ENCODE measurements around the gene FHIT. TPM values are rescaled to one million over a fixed set of nuclear protein-coding genes. Genes with fewer than 3 reads are reported as not detected.

The FHIT gene
- total and polyA plus RNA-seq, 10 of the 15 experiments (the other 5 are each of a cell fraction or from before 2014, with no cell fraction given): 4.2 to 14.9 (median 9.4) TPM

GRCh38 chr3:60140160-60140559 is 1111.1 kb downstream of the FHIT start:
- ChIA-PET SMC1A (ENCODE audit: uncharacterized antibody, unreplicated experiment) (interaction anchor here (0.6 kb wide), 1 partner anchor 10 kb away, joined by 3 read pairs; no protein-coding TSS in a partner anchor), POLR2A (interaction anchor here (0.6 kb wide), 1 partner anchor 76 kb away, joined by 3 read pairs; no protein-coding TSS in a partner anchor), CTCF (no interaction called here), RAD21 (ENCODE audit: unreplicated experiment) (no interaction called here)
- no peak overlapping the region for H3K9ac ChIP-seq (ENCODE audit: control insufficient read depth, insufficient read depth, low read length)
- WGBS (ENCODE audit: insufficient coverage, insufficient replicate concordance, low lambda C conversion rate, missing lambda C conversion rate): 17% methylated on average over 1 of the region's 1 CpG
- H3K27me3 ChIP-seq (replicated peaks in 1 of 2; ENCODE audit: control insufficient read depth in 2 of 2, insufficient read depth in 2 of 2, low read length in 1 of 2): no peaks in the 10 kb centered on the region
- no peaks in the 10 kb centered on the region for H3K4me1 ChIP-seq (ENCODE audit: control insufficient read depth, insufficient read depth, low read length)
- intact Hi-C loops (cut with micrococcal nuclease; ENCODE audit: unreplicated experiment) (no loop called here), in situ Hi-C loops (cut with MboI) (no loop called here)
- no TSS peak for BruUV-seq (replicated peaks)
- DNase-seq (ENCODE audit: low read depth, low spot score): no peak
- no peak for FAIRE-seq
- H3K4me3 ChIP-seq: no peak overlapping the region
- no peaks in the 10 kb centered on the region for H3K79me2 ChIP-seq (ENCODE audit: control insufficient read depth, insufficient read depth, low read length)
- no peak overlapping the region for H2AFZ ChIP-seq (ENCODE audit: control insufficient read depth, low read depth, low read length)
- no peaks in the 10 kb centered on the region for H4K20me1 ChIP-seq (ENCODE audit: control insufficient read depth, insufficient read depth)
- TF ChIP-seq MEF2A (IDR thresholded peaks at IDR 0.05; ENCODE audit: insufficient read depth, low read depth, low read length): no peak
- peak; percentile 22; the same call in 1 of the 2 replicates for TF ChIP-seq JUNB (IDR thresholded peaks at IDR 0.05)
- TF ChIP-seq RUNX3 (IDR thresholded peaks at IDR 0.05; ENCODE audit: low read length): peak; percentile 6; the same call in 1 of the 2 replicates
- no peaks in the 10 kb centered on the region for H3K9me3 ChIP-seq (replicated peaks; ENCODE audit: control insufficient read depth, insufficient read depth, low read length)
- no peaks in the 10 kb centered on the region for H3K36me3 ChIP-seq (ENCODE audit: control insufficient read depth in 2 of 2, insufficient read depth in 2 of 2, low read length in 1 of 2)
- no peak overlapping the region for H3K27ac ChIP-seq (ENCODE audit: control insufficient read depth, insufficient read depth)
- H3K4me2 ChIP-seq (ENCODE audit: control insufficient read depth, insufficient read depth): no peak overlapping the region
- ATAC-seq: peak; percentile 38

- POLR2A ChIA-PET: no interaction called here
- CTCF ChIA-PET: no interaction called here
- Histone ChIP-seq H3K4me1 (ENCODE audit: control insufficient read depth, insufficient read depth, low read length) (no peaks in the 10 kb centered on the region), H4K20me1 (ENCODE audit: control insufficient read depth, insufficient read depth) (no peaks in the 10 kb centered on the region), H3K9ac (ENCODE audit: control insufficient read depth, insufficient read depth, low read length) (no peak overlapping the region), H3K27ac (ENCODE audit: control insufficient read depth, insufficient read depth) (no peak overlapping the region), H3K27me3 (replicated peaks in 1 of 2; ENCODE audit: control insufficient read depth in 2 of 2, insufficient read depth in 2 of 2, low read length in 1 of 2) (no peaks in the 10 kb centered on the region), H2AFZ (ENCODE audit: control insufficient read depth, low read depth, low read length) (no peak overlapping the region), H3K79me2 (ENCODE audit: control insufficient read depth, insufficient read depth, low read length) (no peaks in the 10 kb centered on the region), H3K9me3 (replicated peaks; ENCODE audit: control insufficient read depth, insufficient read depth, low read length) (no peaks in the 10 kb centered on the region), H3K4me2 (ENCODE audit: control insufficient read depth, insufficient read depth) (no peak overlapping the region), H3K36me3 (ENCODE audit: control insufficient read depth in 2 of 2, insufficient read depth in 2 of 2, low read length in 1 of 2) (no peaks in the 10 kb centered on the region), H3K4me3 (no peak overlapping the region)
- no peak for ATAC-seq
- RAD21 ChIA-PET (ENCODE audit: unreplicated experiment): no interaction called here
- in situ Hi-C loops (cut with MboI) (no loop called here), intact Hi-C loops (cut with micrococcal nuclease; ENCODE audit: unreplicated experiment) (no loop called here)
- BruUV-seq (replicated peaks): no TSS peak
- WGBS (ENCODE audit: insufficient coverage, insufficient replicate concordance, low lambda C conversion rate, missing lambda C conversion rate): 39% methylated on average over 4 of the region's 4 CpGs
- DNase-seq (ENCODE audit: low read depth, low spot score): no peak
- TF ChIP-seq BHLHE40 (IDR thresholded peaks at IDR 0.05; ENCODE audit: borderline replicate concordance in 1 of 2, low read depth in 2 of 2, low read length in 1 of 2) (no peak), BCL3 (IDR thresholded peaks at IDR 0.05; ENCODE audit: borderline replicate concordance, insufficient read depth, low read depth, low read length, poor library complexity, severe bottlenecking) (no peak), FOXM1 (IDR thresholded peaks at IDR 0.05; ENCODE audit: low read depth, low read length) (no peak), SUPT20H (IDR thresholded peaks at IDR 0.05; ENCODE audit: borderline replicate concordance, control insufficient read depth, low read depth, low read length) (no peak), FOXK2 (IDR thresholded peaks at IDR 0.05) (no peak), EGR1 (IDR thresholded peaks at IDR 0.05; ENCODE audit: borderline replicate concordance in 1 of 2, low read depth in 2 of 2, low read length in 2 of 2) (no peak), JUNB (IDR thresholded peaks at IDR 0.05) (no peak), RAD51 (IDR thresholded peaks at IDR 0.05) (no peak), ZNF687 (IDR thresholded peaks at IDR 0.05) (no peak)
- SMC1A ChIA-PET (ENCODE audit: uncharacterized antibody, unreplicated experiment): no interaction called here
- FAIRE-seq: no peak
Measured at GRCh38 chr3:60136601-60137000, 1114.7 kb downstream of the FHIT start.
